ENCODE data around the gene HDAC10.
A peak's percentile ranks its signal among the peaks of the same experiment; 100 is the strongest.

GRCh38 chr22:50200461-50201190 lies 50.4 kb downstream of the HDAC10 start, which contains the start of gene SELENOO:
- TF ChIP-seq CTCF (IDR thresholded peaks at IDR 0.05) (peak in 1 of 3 experiments; percentile 11), POLR2AphosphoS5 (IDR thresholded peaks at IDR 0.05) (peak; percentile 84 to 92), EP300 (IDR thresholded peaks at IDR 0.05) (no peak), POLR2A (IDR thresholded peaks at IDR 0.05; ENCODE audit: low read depth) (peak; percentile 78)
